ENCODE results near the gene MTERF1. TPM values are rescaled to one million over a fixed set of nuclear protein-coding genes. Genes with fewer than 3 reads are reported as not detected.

The MTERF1 gene
- total RNA-seq: 8.3 and 14.0 TPM in 2 replicates

GRCh38 chr7:91880413-91881241 lies at the start of gene MTERF1:
TSS of gene MTERF1 (minus strand) at chr7:91880702. CDS start at chr7:91880083, 619 bp downstream.

Other genes starting within 250 kb of the MTERF1 start
- 22.3 and 51.8 TPM in 2 replicates for gene AKAP9, start 60.2 kb upstream of the MTERF1 start, total RNA-seq